B cell (primary cell): ENCODE measurements around the gene CHRM1.

Source experiments
- CTCF ChIP-seq: fragments of 200-600 bp; IDR thresholded peaks from one replicate; pipeline ENCODE4 v1.8.0; 2022; ENCODE audit warnings: antibody characterized with exemption, mild to moderate bottlenecking
- EZH2 ChIP-seq: IDR thresholded peaks from 2 replicates; pipeline ENCODE4 v1.6.1; 2012; ENCODE audit warnings: borderline replicate concordance, low read depth, mild to moderate bottlenecking, moderate library complexity, low read length; ENCODE audit not compliant: insufficient read depth, poor library complexity, severe bottlenecking

GRCh38 chr11:62933285-62933684, 12.1 kb upstream of the CHRM1 start:
- TF ChIP-seq CTCF, result no peak
- no peak for TF ChIP-seq EZH2
